Caki2 (cell line): ENCODE data around the gene REV3L. TPM values are rescaled to one million over a fixed set of nuclear protein-coding genes. Genes with fewer than 3 reads are reported as not detected.
"Not testable (repeated sequence)": the region's sequence is repeated elsewhere in the genome, so short reads cannot be mapped to it uniquely, and the experiment has no call there.

Experiments used
- DNase-seq: peaks from one replicate; pipeline ENCODE4 v3.0.0-alpha.2; 2015; ENCODE audit warnings: low read depth
- in situ Hi-C: cut with HindIII; loops from 2 replicates; pipeline ENCODE4 v1.10.0; 2016; ENCODE audit warnings: low sequenced_read_pairs, low pct_unique_long_range_greater_than_20kb, mixed read lengths
- total RNA-seq: library from RNA; depleted of rRNA; stranded (reverse); fragments of >200 nt; shearing (Covaris generic); gene quantifications from 2 replicates; pipeline ENCODE4 v1.2.3, GENCODE V29; 2014; ENCODE audit warnings: low replicate concordance

Gene REV3L
- total RNA-seq, 1 experiment from 2014 or later = 11.4 TPM

GRCh38 chr6:111294374-111294967, 188.5 kb downstream of the REV3L start:
- in situ Hi-C loops = no loop called here
- no peak for DNase-seq

DNA sequence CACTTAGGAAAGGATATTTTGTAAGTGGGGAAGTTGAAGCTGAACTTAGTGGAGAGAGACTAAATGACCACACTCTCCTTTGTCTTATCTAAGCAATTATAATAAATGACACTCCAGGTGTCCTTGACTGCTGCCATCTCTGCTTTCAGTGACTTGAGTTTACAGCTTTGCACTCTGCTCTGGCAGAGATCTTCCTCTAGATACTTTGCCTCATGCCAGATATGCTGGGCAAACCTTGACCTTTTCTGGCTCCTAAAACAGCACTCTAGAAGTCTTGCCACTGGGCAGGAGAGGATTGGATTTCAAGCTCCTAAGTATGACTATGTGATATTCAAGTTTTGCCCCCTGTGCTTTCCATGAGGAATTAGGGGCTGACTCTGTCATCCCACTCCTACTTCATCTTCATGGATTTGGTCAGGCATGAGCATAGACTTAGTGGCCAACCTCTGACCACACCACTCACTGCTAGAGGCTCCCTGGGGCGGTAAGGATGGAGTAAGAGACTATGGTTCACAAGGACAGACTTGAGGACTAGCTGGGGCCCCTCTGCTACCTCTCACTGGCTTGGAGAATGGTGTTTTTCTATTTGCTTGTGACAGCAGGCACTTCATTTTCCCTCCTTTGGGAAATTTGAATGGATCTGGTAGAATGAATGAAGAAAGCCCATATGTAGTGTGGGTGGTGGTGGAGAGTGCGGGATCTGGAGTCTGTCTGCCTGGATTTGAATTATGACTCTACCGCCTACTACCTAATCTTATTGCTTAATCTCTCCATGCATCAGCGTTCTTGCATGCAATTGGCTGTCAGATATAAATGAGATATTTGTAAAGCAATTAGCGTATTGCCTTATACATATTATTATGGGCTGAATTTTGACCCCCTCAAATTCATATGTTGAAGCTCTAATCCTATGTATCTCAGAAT, 191.4 kb downstream of the REV3L start:
- in situ Hi-C loops = no loop called here
- no peak for DNase-seq

- DNase-seq = peak; percentile 41
- in situ Hi-C loops = not testable (repeated sequence)
These were observed 192.2 kb downstream of the REV3L start for GRCh38 chr6:111290689-111291335.

- DNase-seq, in situ Hi-C loops: not testable (repeated sequence)
These were observed 198.7 kb downstream of the REV3L start for GRCh38 chr6:111284356-111284755.

DNA sequence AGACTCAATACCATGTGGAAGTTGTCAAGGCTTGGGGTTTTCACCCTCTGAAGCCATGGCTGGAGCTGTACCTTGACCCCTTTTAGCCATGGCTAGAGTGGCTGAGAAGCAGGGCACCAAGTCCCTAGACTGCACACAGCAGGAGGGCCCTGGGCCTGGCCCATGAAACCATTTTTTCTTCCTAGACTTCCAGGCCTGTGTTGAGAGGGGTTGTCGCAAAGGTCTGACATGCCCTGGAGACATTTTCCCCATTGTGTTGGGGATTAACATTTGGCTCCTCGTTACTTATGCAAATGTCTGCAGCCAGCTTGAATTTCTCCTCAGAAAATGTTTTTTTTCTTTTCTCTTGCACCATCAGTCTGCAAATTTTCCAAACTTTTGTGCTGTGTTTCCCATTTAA, 199.3 kb downstream of the REV3L start:
- in situ Hi-C loops = no loop called here
- DNase-seq = no peak

- no peak for DNase-seq
These were observed 200.5 kb downstream of the REV3L start for GRCh38 chr6:111282515-111282914.

DNA sequence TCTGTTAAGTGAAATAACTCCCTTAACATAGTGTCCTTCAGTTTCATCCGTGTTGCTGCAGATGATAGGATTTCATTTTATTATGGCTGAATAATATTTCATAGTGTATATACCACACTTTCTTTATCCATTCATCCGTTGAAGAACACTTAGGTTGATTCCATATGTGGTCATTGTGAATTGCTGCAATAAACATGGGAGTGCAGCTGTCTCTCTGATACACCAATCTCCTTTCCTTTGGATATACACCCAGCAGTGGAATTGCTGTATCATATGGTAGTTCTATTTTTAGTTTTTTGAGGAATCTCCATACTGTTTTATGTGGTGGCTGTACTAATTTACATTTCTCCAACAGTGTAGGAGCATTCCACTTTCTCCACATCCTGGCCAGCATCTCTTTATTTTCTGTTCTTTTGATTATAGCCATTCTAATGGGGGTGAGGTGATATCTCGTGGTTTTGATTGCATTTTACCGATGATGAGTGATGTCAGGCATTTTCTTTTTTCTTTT, 202.5 kb downstream of the REV3L start:
- in situ Hi-C loops = no loop called here

More at GRCh38 chr6:111282515-111282914, 200.5 kb downstream of the REV3L start:
- in situ Hi-C loops = no loop called here

GRCh38 chr6:111278731-111279130, 204.3 kb downstream of the REV3L start:
- in situ Hi-C loops = no loop called here
- no peak for DNase-seq

More for the DNA sequence above, 202.5 kb downstream of the REV3L start:
- DNase-seq = no peak

- in situ Hi-C loops = no loop called here
- no peak for DNase-seq
These were observed 205.2 kb downstream of the REV3L start for GRCh38 chr6:111277819-111278218.

- DNase-seq = no peak
- in situ Hi-C loops = no loop called here
These were observed 206.3 kb downstream of the REV3L start for GRCh38 chr6:111276736-111277135.

DNA sequence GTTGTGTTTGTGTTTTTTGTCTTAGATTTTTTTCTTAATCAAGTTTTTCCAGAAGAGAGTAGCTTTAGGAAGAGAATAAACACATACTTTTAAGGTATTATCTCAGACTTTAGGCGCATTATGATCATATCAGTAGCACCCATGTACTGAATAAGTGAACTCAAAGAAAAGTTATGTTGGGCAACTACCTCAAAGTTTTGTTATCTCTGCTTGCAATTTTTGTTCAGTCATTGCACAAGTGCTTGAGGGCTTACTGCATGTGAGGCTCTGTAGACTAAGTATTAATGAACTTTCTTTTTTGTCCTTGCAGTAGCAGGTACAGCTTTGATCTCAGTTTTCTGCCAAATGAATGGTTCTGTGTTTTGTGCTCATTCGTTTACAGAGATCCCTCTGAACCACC, 206.7 kb downstream of the REV3L start:
- DNase-seq = no peak
- in situ Hi-C loops = no loop called here

DNA sequence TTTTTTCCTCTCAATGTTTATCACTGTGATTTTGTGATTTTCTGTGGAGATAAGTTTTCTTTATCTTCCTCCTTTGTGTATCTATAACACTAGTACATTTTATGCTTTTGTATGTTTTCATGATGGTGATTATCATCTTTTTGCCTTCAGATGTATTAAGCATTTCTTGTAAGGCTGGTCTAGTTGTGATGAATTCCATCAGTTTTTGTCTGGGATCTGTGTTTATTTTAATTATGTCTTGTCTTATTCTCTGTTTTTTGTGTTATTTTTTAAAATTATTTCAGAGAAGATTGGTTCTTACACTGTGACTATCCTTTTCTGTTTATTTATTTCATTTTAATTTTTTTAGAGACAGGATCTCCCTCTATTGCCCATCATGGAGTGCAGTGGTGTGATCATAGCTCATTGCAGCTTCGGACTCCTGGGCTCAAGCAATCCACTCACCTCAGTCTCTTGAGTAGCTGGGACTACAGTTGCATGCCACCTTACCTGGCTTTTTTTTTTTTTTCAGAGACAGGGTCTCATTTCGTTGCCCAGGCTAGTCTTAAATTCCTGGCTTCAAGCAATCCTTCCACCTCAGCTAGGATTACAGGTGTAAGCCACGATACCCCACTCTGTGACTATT, 208.3 kb downstream of the REV3L start:
- no peak for DNase-seq
- in situ Hi-C loops = no loop called here

GRCh38 chr6:111270121-111270520, 212.9 kb downstream of the REV3L start:
- DNase-seq = no peak
- in situ Hi-C loops = no loop called here

DNA sequence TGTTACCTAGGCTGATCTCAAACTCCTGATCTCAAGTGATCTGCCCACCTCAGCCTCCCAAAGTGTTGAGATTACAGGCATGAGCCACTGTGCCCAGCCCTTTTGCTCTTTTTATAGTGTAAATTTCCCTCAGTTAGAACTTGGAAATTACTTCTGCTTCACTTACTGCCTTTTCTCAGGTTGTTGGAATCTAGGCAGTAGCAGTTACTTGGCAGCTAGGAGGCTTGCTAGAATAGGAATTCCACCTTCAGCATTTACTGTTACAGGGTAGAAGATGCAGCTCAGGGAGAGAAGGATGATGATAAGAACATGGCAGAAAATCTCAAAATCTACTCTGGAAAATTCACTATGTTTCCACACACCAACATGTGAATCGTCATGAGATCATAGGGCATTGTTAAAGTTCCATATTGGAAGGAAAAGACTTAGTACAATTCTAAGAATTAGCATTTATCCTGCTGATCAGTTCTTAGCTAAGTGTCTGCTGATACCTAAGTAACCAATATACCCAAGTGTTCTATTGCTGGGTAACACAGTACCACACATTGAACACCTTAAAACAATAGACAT, 213.5 kb downstream of the REV3L start:
- in situ Hi-C loops = no loop called here
- no peak for DNase-seq

DNA sequence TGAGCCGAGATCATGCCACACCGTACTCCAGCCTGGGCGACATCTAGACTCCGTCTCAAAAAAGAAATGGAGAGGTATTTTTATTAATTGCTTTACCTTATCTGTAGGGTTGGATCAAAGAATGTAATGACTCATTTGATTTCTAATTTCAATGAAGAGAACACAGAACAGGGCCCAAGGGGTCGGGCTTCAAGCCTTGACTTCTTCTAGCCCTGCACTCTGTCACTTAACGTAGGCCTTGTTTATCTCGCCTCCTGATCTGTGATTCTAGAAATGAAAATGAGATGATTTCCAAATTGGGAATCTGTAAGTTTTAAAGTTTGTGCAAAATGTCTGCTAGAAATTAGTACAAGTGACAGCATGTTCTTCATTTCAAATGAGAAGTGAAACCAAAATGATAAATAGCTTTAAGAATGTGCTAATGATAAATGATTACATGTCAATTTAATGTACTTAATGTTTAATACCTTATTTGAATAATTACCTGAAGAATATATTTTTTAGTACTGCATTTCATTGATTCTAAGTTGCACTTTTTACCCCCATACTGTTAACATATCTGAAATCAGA, 215.2 kb downstream of the REV3L start:
- DNase-seq = no peak
- in situ Hi-C loops = no loop called here

- in situ Hi-C loops = no loop called here
- DNase-seq = no peak
These were observed 216.7 kb downstream of the REV3L start for GRCh38 chr6:111266276-111266675.

GRCh38 chr6:111265842-111266241, 217.2 kb downstream of the REV3L start:
- DNase-seq = no peak
- in situ Hi-C loops = no loop called here

DNA sequence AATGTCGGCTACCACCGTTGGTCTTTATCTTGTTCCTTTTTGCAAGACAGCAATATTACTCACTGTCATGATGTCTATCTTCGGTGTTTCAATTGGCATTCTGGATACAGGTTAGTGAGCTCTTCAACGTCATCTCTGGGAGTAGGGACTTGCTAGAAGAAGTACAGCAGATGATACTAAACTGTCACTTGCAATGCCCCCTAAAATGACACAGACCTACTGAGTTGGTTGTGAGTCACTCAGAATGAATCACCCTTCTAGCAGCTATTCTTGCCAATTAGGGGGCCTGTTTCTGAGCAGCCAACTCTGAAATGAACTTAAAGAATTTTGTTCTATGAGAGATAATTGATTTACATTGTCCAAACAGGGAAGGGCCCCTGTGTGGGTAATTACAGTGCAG, 219.2 kb downstream of the REV3L start:
- DNase-seq = peak; percentile 46

More for the DNA sequence above, 219.2 kb downstream of the REV3L start:
- in situ Hi-C loops = no loop called here
